ENCODE data around the gene PPP1R1A.

- no peak for TF ChIP-seq CTCF (IDR thresholded peaks at IDR 0.05; ENCODE audit: insufficient read depth, low read length, poor library complexity, severe bottlenecking)
- no peak for TF ChIP-seq EZH2phosphoT487 (conservative IDR thresholded peaks at IDR 0.05; ENCODE audit: low read length)
These were observed 58.9 kb downstream of the PPP1R1A start for GRCh38 chr12:54529581-54529980.
